Left lung (tissue), 10 donors: Measurements from ENCODE around the gene TCEA2. TPM values are rescaled to one million over a fixed set of nuclear protein-coding genes. Genes with fewer than 3 reads are reported as not detected.

Experiments used
- ATAC-seq: fragments of 200-7000 bp; cut with Tn5 transposase; one replicate; pipeline ENCODE4 v1.9.1; 2020; ENCODE audit warnings: moderate library complexity
- DNase-seq, 4 donors: peaks; one replicate each; pipeline ENCODE4 v3.0.0-alpha.2; 2013 to 2020
- H3K27ac ChIP-seq, 2 donors: fragments of 200-600 bp; sonication (generic) in 1 of 2; one replicate each; pipeline versions ENCODE4 v1.5.0 to v1.8.0; 2020 to 2021
- H3K27me3 ChIP-seq, 2 donors: fragments of 200-600 bp; sonication (generic) in 1 of 2; one replicate each; pipeline versions ENCODE4 v1.5.0 to v1.8.0; 2020 to 2021
- H3K36me3 ChIP-seq, 2 donors: fragments of 200-600 bp; sonication (generic) in 1 of 2; one replicate each; pipeline versions ENCODE4 v1.5.0 to v1.8.0; 2020 to 2021
- H3K4me1 ChIP-seq, 2 donors: fragments of 200-600 bp; one replicate each; pipeline ENCODE4 v1.8.0; 2021
- H3K4me3 ChIP-seq, 2 donors: fragments of 200-600 bp; sonication (generic) in 1 of 2; one replicate each; pipeline versions ENCODE4 v1.5.0 to v1.8.0; 2020 to 2021; ENCODE audit warnings: mild to moderate bottlenecking in 1 of 2
- H3K9me3 ChIP-seq, 2 donors: fragments of 200-600 bp; sonication (generic) in 1 of 2; one replicate each; pipeline versions ENCODE4 v1.5.0 to v1.8.0; 2020 to 2021
- intact Hi-C, 2 donors: fragments of 100-400 bp; cut with DNase I; formaldehyde crosslinking; loops; one replicate each; pipeline versions ENCODE4 v1.11.2 to v1.14.2; 2022
- polyA plus RNA-seq, 6 donors: library from polyadenylated mRNA; unstranded; fragments of 120-200 nt; gene quantifications; one replicate each; pipeline ENCODE4 v1.2.1, GENCODE V29; 2013; ENCODE audit not compliant: insufficient read length in 6 of 6
- total RNA-seq, 2 donors: library from RNA; stranded (reverse); fragmentation: NEBNext Ultra II Directional; extraction: Animal tissue kit (Norgen Biotek cat#: 25700); gene quantifications; one replicate each; pipeline ENCODE4 v1.2.1, GENCODE V29; 2021
- TF ChIP-seq, protein P1 (sequence below), 2 donors: fragments of 200-600 bp; sonication (generic) in 1 of 2; IDR thresholded peaks; one replicate each; pipeline versions ENCODE4 v1.5.0 to v1.8.0; 2021; ENCODE audit warnings: antibody characterized with exemption in 2 of 2
- donor health status: DM: no; HTN: yes; CAD: no.
- donor health status: DM: no; HTN: no; CAD: no.

TCEA2 gene
- total and polyA plus RNA-seq, 8 donors, result 31.2 to 93.0 (median 75.9) TPM

DNA sequence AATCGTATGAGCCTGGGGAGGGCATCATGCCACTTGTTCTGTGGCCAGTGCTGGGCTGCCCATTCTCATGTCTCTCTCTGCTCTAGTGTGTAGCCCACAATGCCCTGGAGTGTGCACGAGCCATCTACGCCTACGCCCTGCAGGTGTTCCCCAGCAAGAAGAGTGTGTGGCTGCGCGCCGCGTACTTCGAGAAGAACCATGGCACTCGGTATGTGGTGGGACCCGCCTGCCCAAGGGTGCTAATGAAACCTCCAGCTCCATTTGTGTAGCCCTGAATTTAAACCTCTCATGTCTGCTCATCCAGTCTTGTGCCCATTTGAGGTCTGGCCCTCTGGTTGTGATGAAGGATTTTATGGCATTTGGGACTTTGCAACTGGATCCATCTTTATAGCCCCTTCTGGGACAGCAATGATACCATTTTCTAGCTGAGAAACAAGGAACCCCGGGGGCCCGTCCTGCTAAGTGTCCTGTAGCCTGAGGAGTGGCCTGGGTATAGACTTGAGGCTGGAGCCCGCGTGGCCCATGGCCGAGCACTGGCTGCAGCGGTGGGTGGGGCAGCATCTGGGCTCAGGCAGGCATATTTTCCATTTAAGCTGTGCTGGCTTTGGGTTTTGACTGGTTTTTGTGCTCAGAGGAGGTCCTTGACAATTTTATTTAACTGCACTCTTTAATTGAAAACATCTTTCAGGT, 40.2 kb upstream of the TCEA2 start:
- Histone ChIP-seq H3K36me3 (peaks cover 3 to 94% of the 10 kb centered on the region in 2 donors), H3K27ac (no peak overlapping the region), H3K9me3 (no peaks in the 10 kb centered on the region), H3K27me3 (no peaks in the 10 kb centered on the region), H3K4me1 (peaks cover 0 to 8% of the 10 kb centered on the region in 2 donors), H3K4me3 (no peak overlapping the region)
- no peak for ATAC-seq
- intact Hi-C loops, result no loop called here
- TF ChIP-seq, protein P1, sequence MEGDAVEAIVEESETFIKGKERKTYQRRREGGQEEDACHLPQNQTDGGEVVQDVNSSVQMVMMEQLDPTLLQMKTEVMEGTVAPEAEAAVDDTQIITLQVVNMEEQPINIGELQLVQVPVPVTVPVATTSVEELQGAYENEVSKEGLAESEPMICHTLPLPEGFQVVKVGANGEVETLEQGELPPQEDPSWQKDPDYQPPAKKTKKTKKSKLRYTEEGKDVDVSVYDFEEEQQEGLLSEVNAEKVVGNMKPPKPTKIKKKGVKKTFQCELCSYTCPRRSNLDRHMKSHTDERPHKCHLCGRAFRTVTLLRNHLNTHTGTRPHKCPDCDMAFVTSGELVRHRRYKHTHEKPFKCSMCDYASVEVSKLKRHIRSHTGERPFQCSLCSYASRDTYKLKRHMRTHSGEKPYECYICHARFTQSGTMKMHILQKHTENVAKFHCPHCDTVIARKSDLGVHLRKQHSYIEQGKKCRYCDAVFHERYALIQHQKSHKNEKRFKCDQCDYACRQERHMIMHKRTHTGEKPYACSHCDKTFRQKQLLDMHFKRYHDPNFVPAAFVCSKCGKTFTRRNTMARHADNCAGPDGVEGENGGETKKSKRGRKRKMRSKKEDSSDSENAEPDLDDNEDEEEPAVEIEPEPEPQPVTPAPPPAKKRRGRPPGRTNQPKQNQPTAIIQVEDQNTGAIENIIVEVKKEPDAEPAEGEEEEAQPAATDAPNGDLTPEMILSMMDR (IDR thresholded peaks at IDR 0.05), result no peak
- DNase-seq, result no peak

GRCh38 chr20:64023361-64024140, 39.4 kb upstream of the TCEA2 start:
- TF ChIP-seq, protein P1 (IDR thresholded peaks at IDR 0.05), result no peak
- intact Hi-C loops, result no loop called here
- Histone ChIP-seq H3K27me3 (no peaks in the 10 kb centered on the region), H3K4me3 (no peak overlapping the region), H3K27ac (no peak overlapping the region), H3K9me3 (no peaks in the 10 kb centered on the region), H3K4me1 (peaks cover 0 to 8% of the 10 kb centered on the region in 2 donors), H3K36me3 (peaks cover under 1 to 94% of the 10 kb centered on the region in 2 donors)
- DNase-seq (no peak), ATAC-seq (no peak)

DNA sequence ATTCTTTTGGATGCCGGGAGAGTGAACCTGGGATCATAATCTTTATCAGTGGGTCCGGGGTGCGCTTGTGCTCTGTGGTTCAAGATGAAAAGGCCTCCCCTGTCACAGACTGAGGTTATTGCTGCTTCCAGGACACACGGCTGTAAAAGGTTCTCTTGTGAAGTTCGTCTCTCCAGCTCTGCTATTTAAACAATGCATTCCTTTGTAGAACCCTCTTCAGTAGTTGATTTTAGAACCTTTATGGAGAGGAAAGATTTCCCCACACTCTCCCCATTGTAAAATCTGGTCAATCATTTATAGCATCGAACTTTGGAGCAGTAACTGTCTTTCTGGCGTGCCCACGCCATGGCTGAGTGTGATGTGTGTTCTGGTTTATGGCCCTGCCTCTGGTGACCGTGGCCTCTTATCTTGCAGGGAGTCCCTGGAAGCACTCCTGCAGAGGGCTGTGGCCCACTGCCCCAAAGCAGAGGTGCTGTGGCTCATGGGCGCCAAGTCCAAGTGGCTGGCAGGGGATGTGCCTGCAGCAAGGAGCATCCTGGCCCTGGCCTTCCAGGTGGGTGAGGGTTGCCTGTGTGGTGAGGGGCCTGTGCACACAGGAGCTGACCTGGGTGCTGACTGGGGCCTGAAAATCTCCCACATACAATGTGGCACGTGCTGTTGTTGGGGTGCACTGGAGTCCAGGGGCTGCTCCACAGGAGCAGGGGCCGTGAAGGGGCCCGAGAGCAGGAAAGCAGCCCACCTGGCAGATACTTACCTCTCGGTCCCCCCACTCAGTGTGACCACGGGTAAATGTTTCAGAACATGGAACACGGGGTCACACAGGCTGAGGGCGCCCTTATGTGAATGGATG, 38.6 kb upstream of the TCEA2 start:
- Histone ChIP-seq H3K27me3 (no peaks in the 10 kb centered on the region), H3K4me3 (no peak overlapping the region), H3K27ac (no peak overlapping the region), H3K9me3 (no peaks in the 10 kb centered on the region), H3K4me1 (peaks cover 0 to 8% of the 10 kb centered on the region in 2 donors), H3K36me3 (peaks cover 0 to 94% of the 10 kb centered on the region in 2 donors)
- TF ChIP-seq, protein P1 (IDR thresholded peaks at IDR 0.05), result no peak
- DNase-seq (no peak), ATAC-seq (no peak)
- intact Hi-C loops, result no loop called here

GRCh38 chr20:64025101-64025825, 37.7 kb upstream of the TCEA2 start:
- no peaks in the 10 kb centered on the region for H3K9me3 ChIP-seq
- ATAC-seq (no peak), DNase-seq (no peak)
- H3K36me3 ChIP-seq, result peaks cover 0 to 94% of the 10 kb centered on the region in 2 donors
- H3K4me1 ChIP-seq, result peaks cover 0 to 2% of the 10 kb centered on the region in 2 donors
- H3K4me3 ChIP-seq, result no peak overlapping the region
- TF ChIP-seq, protein P1 (IDR thresholded peaks at IDR 0.05), result no peak
- no peaks in the 10 kb centered on the region for H3K27me3 ChIP-seq
- intact Hi-C loops, result no loop called here
- no peak overlapping the region for H3K27ac ChIP-seq
